NCI-H1417 (cell line): ENCODE data around the gene ODF4.

Experiments
- DNase-seq, 3 experiments: peaks; one replicate each; lab custom pipeline; 2025; lab: John Stamatoyannopoulos, UW

The ODF4 gene, protein sequence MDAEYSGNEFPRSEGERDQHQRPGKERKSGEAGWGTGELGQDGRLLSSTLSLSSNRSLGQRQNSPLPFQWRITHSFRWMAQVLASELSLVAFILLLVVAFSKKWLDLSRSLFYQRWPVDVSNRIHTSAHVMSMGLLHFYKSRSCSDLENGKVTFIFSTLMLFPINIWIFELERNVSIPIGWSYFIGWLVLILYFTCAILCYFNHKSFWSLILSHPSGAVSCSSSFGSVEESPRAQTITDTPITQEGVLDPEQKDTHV

DNA sequence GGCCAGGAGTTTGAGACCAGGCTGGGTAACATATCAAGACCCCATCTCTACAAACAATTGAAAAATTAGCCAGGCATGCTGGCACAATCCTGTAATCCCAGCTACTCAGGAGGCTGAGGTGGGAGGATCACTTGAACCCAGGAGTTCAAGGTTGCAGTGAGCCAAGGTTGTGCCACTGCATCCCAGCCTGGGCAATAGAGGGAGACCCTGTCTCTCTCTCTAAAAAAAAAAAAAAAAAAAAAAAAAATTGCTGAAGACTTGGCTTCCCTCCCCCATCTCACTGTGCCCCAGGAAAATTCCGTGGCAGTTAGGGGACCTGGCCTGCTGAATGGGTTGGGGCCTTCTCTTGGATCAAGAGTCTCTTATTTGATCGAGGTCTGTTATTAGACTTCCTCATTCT lies at the start of gene ODF4:
Gene ODF4 (plus strand): TSS at position 301 of the 400 bp plus-strand sequence. CDS start 212 bp downstream, outside the sequence.
- no peak for DNase-seq

GRCh38 chr17:8290043-8290442 lies 49.6 kb upstream of the ODF4 start:
- no peak for DNase-seq

DNA sequence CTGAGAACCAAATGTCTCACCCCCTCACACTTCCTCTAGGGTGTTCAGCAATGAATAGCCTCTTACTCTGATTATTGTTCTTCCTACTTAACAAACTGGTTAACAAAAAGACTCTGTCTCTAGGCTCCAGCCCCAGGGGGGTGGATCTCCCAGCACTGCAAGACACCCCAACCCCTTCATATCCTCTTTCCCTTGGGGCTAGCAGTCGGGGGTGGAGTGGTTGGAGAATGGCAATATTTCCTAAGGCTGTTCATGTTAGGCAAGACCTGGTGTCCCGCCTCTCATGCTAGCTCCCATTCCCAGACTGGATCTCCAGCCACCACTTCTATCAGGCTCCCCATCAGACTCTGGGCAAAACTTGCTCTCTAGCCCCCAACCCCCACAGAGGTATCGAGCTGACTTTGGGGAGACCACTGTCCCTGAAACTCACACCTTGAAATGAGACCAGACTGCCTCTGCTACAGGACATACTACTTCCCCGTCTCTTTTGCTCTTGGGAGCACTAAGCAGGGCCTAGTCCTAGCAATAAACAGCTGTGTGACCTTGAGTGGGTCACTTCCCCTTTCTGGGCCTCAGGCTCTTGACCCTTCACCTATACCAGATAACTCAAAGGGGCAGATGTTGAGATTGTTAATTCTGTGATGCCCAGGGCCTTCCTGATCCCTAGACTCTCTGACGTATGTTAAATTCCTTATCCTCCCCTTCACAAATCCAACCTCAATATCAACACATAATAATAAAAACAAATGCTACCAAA lies 46.8 kb upstream of the ODF4 start:
- DNase-seq, result no peak

GRCh38 chr17:8294361-8294760 lies 45.3 kb upstream of the ODF4 start:
- no peak for DNase-seq

DNA sequence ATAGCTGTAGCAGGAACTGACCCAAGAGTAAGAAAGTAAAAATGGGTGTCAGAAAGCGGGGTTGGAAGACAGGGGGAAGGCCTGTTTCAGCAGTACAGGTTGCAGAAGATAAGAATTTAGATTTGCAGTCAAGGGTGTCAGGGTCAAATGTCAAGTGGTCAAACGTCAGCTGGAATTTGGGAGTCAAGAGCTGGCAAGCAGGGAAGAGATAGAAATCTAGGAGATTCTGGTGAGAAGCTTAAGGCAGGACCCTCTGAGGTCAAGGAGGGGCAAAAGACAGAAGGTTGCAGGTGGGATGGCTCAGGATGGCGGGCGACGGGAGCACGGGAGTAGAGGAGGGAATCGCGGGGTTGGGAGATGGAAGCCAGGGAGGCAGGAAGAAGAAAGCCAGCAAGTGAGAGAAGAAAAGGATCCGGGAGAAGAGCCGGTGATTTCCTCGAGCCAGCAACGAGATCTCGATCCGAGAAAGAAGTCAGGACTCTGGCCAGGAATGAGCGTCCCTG lies 44.8 kb upstream of the ODF4 start:
- no peak for DNase-seq

DNA sequence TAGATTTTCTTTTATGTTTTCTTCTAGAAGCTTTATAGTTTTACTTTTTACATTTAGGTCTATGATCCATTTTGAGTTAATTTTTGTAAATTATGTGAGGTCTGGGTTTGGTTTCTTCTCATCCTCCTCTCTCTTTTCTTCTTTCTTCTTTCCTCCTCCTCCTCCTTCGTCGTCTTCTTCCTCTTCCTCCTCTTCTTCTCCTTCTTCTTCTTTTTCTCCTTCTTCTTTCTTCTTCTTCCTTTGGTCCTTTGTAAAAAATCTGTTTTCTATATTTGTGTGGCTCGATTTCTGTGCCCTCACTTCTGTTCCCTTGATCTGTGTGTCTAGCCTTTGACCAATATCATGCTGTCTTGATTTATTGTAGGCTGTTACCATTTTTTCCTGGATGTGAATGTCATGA lies 39.4 kb upstream of the ODF4 start:
- no peak for DNase-seq

DNA sequence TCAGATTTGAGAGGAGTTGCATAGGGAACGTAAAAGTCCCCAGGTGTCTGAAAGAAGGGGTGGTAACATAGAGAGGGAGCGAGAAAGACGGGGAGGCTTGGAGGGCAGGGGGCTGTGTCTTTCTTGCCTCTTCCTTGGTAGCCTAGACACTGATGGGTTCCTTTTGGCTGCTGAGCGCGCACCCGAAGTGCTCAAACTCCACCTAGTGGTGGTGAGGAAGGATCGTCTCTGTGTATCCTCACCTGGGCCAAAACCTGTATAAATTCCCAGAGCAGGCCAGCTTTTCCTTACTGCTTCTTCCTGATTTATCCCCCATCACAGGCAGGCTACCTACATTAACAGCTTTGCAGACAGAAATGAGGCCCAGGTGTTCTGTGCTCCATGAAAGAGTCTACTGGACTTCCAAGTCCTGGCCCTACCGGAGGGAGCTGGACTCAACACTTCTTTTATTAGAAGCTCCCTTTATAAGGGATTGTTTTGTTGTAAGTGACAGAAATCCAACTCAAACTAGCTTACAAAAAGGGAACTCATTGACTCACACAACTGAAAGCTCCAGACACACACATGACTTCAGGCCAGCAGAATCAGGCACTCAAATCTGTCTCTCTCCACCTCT lies 38.9 kb upstream of the ODF4 start:
- peak; percentile 58 to 74 (median 66) for DNase-seq

DNA sequence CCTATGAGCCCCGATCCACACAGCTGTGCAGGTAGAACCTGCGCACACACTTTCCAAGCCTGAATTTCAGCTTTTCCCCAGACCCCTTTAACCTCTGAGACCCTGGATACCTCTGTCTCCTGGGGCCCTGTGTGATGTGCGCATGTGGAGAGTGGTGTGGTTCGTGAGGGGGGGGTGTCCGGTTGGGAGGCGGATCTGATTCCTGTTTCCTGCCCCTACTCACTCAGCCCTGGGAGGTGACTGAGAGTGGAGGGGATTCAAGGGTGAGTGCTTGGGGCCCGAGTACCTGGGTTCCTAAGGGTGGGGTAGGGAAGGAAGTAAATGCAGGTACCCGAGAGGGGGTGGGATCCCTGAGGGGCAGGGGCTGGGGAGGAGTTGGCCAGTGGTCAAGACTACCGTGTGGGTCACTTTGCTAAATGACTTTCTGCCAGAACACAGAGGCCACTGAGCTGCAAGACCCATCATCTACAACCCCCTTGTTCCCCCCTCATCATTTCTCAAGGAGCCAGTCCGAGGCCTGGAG lies 29.0 kb upstream of the ODF4 start:
- no peak for DNase-seq

DNA sequence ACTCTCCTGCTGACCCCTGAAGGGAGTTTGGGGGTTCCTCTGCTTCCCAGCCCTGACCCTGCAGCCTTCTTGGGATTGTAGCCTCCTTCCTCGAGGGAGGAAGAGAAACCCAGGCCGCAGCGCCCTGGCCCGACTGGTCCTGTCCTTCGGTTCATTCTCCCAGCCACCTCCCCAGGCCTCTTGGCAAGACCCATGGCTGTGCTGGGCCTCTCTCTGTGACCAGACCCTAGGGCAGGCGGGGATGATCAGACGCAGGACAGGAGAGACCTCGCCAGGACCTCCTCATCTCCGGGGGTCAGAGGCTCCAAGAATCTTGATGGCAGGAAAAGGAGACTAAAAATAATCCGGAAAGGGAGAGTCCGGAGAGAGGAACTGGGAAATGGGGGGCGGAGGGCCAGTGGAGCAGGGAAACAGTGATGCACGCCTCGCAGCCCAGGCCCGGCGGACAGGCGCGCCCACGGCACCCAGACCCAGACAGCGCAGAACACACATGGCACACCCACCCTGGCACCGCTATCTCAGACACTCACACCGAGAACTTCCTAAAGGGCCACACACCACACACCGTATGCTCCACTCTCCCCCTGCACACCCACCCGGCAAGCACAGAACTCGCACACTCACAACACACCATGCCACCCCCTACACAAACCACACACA lies 28.4 kb upstream of the ODF4 start:
- DNase-seq, result no peak

GRCh38 chr17:8312251-8312650 lies 27.4 kb upstream of the ODF4 start:
- no peak for DNase-seq

- DNase-seq, result no peak
Observed at GRCh38 chr17:8312726-8313600, 26.7 kb upstream of the ODF4 start.

DNA sequence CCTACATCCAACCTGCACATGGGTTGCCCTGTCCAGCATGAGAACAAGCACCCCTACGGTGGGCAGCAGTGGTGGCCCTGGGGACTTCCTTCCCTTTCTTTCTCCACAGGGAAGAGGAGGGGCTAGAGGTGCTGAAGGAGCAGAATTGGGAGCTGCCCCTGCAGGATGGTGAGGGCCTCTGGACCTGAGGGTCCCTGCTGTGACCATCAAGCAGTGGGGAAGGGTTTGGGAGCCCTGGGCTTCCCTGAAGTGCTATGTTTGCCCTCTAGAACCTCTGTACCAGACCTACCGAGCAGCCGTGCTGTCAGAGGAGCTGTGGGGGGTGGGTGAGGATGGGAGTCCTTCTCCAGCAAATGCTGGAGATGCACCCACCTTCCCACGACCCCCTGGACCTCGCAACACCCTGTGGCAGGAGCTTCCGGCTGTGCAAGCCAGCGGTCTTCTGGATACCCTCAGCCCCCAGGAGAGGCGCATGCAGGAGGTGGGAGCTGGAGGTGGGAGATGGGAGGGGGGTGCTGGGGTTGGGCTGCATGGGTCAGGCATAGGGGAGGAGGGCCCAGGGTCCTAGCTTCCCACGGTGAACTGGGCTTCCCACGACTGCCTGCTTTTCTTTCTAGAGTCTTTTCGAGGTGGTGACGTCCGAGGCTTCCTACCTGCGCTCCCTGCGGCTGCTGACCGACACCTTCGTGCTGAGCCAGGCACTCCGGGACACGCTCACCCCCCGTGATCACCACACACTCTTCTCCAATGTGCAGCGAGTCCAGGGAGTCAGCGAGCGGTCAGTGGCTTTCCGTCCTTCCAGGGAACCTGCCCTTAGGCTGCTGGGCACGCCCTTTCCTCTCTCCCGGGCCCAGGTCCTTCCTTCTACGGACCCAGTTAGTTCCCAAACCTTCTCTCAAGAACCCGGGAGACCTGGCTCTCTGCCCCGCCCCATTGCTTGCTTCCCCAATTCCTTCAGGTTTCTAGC lies 24.6 kb upstream of the ODF4 start:
- DNase-seq, result peak in 1 of 3 experiments; percentile 38

- peak in 2 of 3 experiments; percentile 24 to 39 for DNase-seq
Observed at GRCh38 chr17:8315764-8316217, 23.8 kb upstream of the ODF4 start.

- no peak for DNase-seq
Observed at GRCh38 chr17:8318010-8318935, 21.4 kb upstream of the ODF4 start.

DNA sequence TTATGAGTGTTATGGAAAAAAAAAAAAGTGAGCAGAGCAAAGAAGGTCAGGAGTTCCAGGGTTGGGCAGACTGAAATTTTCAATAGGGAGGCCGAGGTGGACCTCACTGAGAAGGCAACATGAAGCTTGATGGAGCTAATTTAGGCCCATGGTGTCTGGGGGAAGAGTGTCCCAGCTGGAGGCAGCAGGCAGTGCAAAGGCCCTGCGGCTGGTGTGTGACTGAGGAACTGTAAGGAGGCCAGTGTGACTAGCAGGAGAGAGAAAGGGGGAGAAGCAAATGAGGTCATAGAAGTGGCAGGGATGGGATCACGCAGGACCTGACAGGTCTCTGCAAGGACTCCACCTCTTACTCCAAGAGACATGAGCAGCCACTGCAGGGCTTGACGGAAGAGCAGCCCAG lies 19.4 kb upstream of the ODF4 start:
- no peak for DNase-seq

DNA sequence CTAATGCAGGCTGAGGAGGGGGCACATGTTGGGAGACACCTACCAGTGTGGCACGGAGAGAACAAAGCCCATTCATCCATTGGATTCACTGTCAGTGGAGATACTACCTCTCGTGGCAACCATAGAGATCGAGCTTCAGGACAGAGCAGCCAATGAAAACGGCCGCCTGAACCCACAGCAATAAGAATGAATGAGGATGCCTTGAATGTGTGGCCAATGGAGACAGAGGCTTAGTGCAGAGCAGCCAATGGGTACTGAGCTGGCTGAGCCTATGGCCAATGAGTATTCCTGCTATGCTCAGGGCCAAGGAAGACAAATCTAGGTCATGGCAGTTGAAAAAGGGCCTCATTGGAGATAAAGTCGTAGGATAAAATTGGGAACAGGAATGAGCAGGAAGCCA lies 18.6 kb upstream of the ODF4 start:
- no peak for DNase-seq

DNA sequence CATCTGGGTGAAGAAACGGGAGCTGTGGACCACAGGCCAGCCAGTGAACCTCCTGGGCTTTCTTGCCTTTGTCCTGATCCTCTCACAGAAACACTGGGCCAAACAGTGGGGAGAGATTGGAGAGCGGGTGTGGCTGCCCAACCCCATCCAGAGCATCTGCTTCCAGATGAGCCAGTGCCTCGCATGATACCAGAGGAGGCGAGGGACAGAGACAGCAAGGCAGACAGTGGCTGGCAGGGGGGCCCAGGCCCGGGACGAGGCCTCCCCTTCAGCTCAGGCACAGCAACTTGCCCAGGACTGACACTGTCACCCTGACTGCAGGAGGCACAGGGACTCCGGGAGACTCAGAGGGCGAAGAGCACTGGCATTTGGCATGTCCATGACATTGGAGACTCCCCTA lies 17.6 kb upstream of the ODF4 start:
- DNase-seq, result no peak

GRCh38 chr17:8324132-8324531 lies 15.5 kb upstream of the ODF4 start:
- DNase-seq, result no peak

GRCh38 chr17:8324923-8325322 lies 14.7 kb upstream of the ODF4 start:
- no peak for DNase-seq
